GM23338 (cell line): ENCODE results near the gene KIAA1328. TPM values are rescaled to one million over a fixed set of nuclear protein-coding genes. Genes with fewer than 3 reads are reported as not detected.

Source experiments
- ATAC-seq: fragments of 200-7000 bp; cut with Tn5 transposase; 3 replicates; pipeline ENCODE4 v1.9.1; 2020
- DNase-seq: peaks from one replicate; pipeline ENCODE4 v3.0.0-alpha.2; 2015; ENCODE audit warnings: low spot score
- H2AFZ ChIP-seq: fragments of 200-600 bp; sonication (generic); 2 replicates; pipeline ENCODE4 v1.8.0; 2016; ENCODE audit warnings: antibody characterized with exemption, mild to moderate bottlenecking, moderate library complexity
- H3F3A ChIP-seq: fragments of 200-600 bp; sonication (generic); replicated peaks from 2 replicates; pipeline ENCODE4 v1.8.0; 2017; ENCODE audit warnings: antibody characterized with exemption, mixed run types, low read depth
- H3K27ac ChIP-seq: fragments of 200-600 bp; sonication (generic); 2 replicates; pipeline ENCODE4 v1.6.1; 2016; ENCODE audit warnings: low read depth
- H3K27me3 ChIP-seq: fragments of 200-600 bp; sonication (generic); 2 replicates; pipeline ENCODE4 v1.8.0; 2016; ENCODE audit warnings: mild to moderate bottlenecking, mixed run types, moderate library complexity; ENCODE audit not compliant: insufficient read depth
- H3K36me3 ChIP-seq: fragments of 200-600 bp; sonication (generic); 2 replicates; pipeline ENCODE4 v1.8.0; 2016; ENCODE audit warnings: mild to moderate bottlenecking; ENCODE audit not compliant: insufficient read depth
- H3K4me1 ChIP-seq: fragments of 200-600 bp; sonication (generic); 2 replicates; pipeline ENCODE4 v1.8.0; 2016; ENCODE audit warnings: mild to moderate bottlenecking, moderate library complexity; ENCODE audit not compliant: insufficient read depth
- H3K4me2 ChIP-seq: fragments of 200-600 bp; sonication (generic); 2 replicates; pipeline ENCODE4 v1.7.1; 2017; ENCODE audit warnings: mixed run types
- H3K4me3 ChIP-seq: fragments of 200-600 bp; sonication (generic); 2 replicates; pipeline ENCODE4 v1.6.1; 2016; ENCODE audit warnings: mixed run types
- H3K79me2 ChIP-seq: fragments of 200-600 bp; sonication (generic); replicated peaks from 2 replicates; pipeline ENCODE4 v1.8.0; 2017; ENCODE audit warnings: mild to moderate bottlenecking; ENCODE audit not compliant: insufficient read depth
- H3K9me2 ChIP-seq: fragments of 200-600 bp; sonication (generic); 2 replicates; pipeline ENCODE4 v1.8.0; 2017; ENCODE audit not compliant: insufficient read depth
- H4K20me1 ChIP-seq: fragments of 200-600 bp; sonication (generic); replicated peaks from 2 replicates; pipeline ENCODE4 v1.8.0; 2017; ENCODE audit warnings: mild to moderate bottlenecking; ENCODE audit not compliant: insufficient read depth
- H3K27ac Mint-ChIP-seq: 2 replicates; pipeline ENCODE4 v1.8.0; 2020; ENCODE audit warnings: inconsistent platforms, mild to moderate bottlenecking, moderate library complexity, mixed read lengths
- H3K27me3 Mint-ChIP-seq: 3 replicates; pipeline ENCODE4 v1.8.0; 2022; ENCODE audit warnings: low read depth, mild to moderate bottlenecking, moderate library complexity, mixed read lengths, inconsistent platforms; ENCODE audit not compliant: insufficient read depth, poor library complexity
- H3K36me3 Mint-ChIP-seq: 3 replicates; pipeline ENCODE4 v1.8.0; 2021; ENCODE audit warnings: low read depth, mild to moderate bottlenecking, inconsistent platforms, moderate library complexity, mixed read lengths
- H3K4me1 Mint-ChIP-seq: 3 replicates; pipeline ENCODE4 v1.8.0; 2020; ENCODE audit warnings: mild to moderate bottlenecking, inconsistent platforms, mixed read lengths
- H3K4me3 Mint-ChIP-seq: 3 replicates; pipeline ENCODE4 v1.8.0; 2021; ENCODE audit warnings: moderate library complexity, mild to moderate bottlenecking, inconsistent platforms, mixed read lengths
- H3K9me3 Mint-ChIP-seq: 3 replicates; pipeline ENCODE4 v1.8.0; 2020; ENCODE audit warnings: moderate library complexity, mild to moderate bottlenecking, inconsistent platforms, mixed read lengths
- CREB1 ChIP-seq: fragments of 250-450 bp; sonication (Bioruptor Pico); IDR thresholded peaks from 2 replicates; pipeline ENCODE4 v1.5.0; 2020; ENCODE audit warnings: low read depth, mild to moderate bottlenecking, moderate library complexity
- EZH2phosphoT487 ChIP-seq: fragments of 200-600 bp; sonication (generic); IDR thresholded peaks from one replicate; pipeline ENCODE4 v1.8.1; 2018; ENCODE audit warnings: antibody characterized with exemption; ENCODE audit not compliant: unreplicated experiment
- JUNB ChIP-seq: IDR thresholded peaks from one replicate; pipeline ENCODE4 v1.6.1; 2016; ENCODE audit warnings: antibody characterized with exemption; ENCODE audit not compliant: unreplicated experiment
- POLR2AphosphoS5 ChIP-seq: IDR thresholded peaks from 2 replicates; pipeline ENCODE4 v1.6.1; 2016; ENCODE audit warnings: antibody characterized with exemption, low read depth
- ZNF331 ChIP-seq: fragments of 250-450 bp; sonication (Bioruptor Pico); IDR thresholded peaks from 2 replicates; pipeline ENCODE4 v1.5.0; 2020; ENCODE audit warnings: low read depth, mild to moderate bottlenecking, moderate library complexity
- polyA plus RNA-seq: library from polyadenylated mRNA; unstranded; fragments of >200 nt; fragmentation: Nextera tagmentation; extraction: Ambion mirVana; gene quantifications from 2 replicates; pipeline ENCODE4 v1.2.1, GENCODE V29; 2016
- total RNA-seq: library from RNA; depleted of rRNA; stranded (reverse); fragments of >200 nt; shearing (Covaris generic); gene quantifications from 2 replicates; pipeline ENCODE4 v1.2.3, GENCODE V29; 2014
- TF ChIP-seq, protein P1 (sequence below): fragments of 250-450 bp; sonication (Bioruptor Pico); IDR thresholded peaks from 2 replicates; pipeline ENCODE4 v1.5.0; 2020; ENCODE audit warnings: mild to moderate bottlenecking, moderate library complexity

The KIAA1328 gene
- total and polyA plus RNA-seq, 2 experiments from 2014 or later = 5.2 to 8.4 TPM

DNA sequence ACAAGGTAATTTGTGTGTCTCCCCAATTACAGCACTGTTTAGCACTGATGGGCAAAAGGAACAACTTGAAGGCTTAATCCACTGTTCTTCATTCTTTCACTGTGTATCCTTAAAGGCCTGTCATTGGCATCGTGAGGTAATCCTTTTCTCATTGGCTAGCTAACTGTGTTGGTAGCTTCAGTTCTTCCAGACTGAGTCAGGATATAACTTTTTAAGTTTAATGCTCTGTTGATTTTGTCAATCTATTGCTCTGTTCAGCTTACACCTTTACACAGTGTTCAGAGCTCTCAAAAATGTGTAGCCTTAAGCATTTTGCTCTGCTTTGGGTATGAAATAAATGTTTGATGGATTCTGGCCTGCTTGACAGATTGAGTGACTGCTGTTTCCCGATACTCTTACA, 148.2 kb downstream of the KIAA1328 start (continued):
- TF ChIP-seq CREB1 (no peak), EZH2phosphoT487 (no peak), JUNB (no peak)
- TF ChIP-seq, protein P1, sequence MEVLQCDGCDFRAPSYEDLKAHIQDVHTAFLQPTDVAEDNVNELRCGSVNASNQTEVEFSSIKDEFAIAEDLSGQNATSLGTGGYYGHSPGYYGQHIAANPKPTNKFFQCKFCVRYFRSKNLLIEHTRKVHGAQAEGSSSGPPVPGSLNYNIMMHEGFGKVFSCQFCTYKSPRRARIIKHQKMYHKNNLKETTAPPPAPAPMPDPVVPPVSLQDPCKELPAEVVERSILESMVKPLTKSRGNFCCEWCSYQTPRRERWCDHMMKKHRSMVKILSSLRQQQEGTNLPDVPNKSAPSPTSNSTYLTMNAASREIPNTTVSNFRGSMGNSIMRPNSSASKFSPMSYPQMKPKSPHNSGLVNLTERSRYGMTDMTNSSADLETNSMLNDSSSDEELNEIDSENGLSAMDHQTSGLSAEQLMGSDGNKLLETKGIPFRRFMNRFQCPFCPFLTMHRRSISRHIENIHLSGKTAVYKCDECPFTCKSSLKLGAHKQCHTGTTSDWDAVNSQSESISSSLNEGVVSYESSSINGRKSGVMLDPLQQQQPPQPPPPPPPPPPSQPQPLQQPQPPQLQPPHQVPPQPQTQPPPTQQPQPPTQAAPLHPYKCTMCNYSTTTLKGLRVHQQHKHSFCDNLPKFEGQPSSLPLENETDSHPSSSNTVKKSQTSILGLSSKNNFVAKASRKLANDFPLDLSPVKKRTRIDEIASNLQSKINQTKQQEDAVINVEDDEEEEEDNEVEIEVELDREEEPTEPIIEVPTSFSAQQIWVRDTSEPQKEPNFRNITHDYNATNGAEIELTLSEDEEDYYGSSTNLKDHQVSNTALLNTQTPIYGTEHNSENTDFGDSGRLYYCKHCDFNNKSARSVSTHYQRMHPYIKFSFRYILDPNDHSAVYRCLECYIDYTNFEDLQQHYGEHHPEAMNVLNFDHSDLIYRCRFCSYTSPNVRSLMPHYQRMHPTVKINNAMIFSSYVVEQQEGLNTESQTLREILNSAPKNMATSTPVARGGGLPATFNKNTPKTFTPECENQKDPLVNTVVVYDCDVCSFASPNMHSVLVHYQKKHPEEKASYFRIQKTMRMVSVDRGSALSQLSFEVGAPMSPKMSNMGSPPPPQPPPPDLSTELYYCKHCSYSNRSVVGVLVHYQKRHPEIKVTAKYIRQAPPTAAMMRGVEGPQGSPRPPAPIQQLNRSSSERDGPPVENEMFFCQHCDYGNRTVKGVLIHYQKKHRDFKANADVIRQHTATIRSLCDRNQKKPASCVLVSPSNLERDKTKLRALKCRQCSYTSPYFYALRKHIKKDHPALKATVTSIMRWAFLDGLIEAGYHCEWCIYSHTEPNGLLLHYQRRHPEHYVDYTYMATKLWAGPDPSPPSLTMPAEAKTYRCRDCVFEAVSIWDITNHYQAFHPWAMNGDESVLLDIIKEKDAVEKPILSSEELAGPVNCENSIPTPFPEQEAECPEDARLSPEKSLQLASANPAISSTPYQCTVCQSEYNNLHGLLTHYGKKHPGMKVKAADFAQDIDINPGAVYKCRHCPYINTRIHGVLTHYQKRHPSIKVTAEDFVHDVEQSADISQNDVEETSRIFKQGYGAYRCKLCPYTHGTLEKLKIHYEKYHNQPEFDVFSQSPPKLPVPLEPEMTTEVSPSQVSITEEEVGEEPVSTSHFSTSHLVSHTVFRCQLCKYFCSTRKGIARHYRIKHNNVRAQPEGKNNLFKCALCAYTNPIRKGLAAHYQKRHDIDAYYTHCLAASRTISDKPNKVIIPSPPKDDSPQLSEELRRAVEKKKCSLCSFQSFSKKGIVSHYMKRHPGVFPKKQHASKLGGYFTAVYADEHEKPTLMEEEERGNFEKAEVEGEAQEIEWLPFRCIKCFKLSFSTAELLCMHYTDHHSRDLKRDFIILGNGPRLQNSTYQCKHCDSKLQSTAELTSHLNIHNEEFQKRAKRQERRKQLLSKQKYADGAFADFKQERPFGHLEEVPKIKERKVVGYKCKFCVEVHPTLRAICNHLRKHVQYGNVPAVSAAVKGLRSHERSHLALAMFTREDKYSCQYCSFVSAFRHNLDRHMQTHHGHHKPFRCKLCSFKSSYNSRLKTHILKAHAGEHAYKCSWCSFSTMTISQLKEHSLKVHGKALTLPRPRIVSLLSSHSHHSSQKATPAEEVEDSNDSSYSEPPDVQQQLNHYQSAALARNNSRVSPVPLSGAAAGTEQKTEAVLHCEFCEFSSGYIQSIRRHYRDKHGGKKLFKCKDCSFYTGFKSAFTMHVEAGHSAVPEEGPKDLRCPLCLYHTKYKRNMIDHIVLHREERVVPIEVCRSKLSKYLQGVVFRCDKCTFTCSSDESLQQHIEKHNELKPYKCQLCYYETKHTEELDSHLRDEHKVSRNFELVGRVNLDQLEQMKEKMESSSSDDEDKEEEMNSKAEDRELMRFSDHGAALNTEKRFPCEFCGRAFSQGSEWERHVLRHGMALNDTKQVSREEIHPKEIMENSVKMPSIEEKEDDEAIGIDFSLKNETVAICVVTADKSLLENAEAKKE = no peak

DNA sequence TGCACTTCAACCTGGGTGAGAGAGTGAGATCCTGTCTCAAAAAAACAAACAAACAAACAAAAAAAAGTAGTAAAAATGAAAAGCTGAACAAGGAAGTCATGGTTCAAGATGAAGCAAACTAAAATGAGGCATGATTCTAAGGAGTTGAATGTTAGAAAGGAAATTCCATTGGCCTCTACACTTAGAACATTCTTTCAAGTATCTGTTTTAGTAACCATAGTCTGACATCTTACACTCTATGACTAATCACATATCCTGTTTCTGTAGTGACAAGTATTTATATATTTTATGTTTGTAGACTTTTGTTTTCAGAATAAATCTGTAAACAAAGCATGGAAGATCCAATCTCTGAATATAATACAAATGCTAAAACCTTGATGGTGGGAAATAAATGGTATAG, 164.1 kb downstream of the KIAA1328 start:
- DNase-seq (no peak), ATAC-seq (no peak)
- Mint-ChIP-seq H3K4me1 (no peaks in the 10 kb centered on the region), H3K36me3 (no peaks in the 10 kb centered on the region; the same call in 2 of the 3 replicates), H3K4me3 (no peak overlapping the region), H3K27me3 (no peaks in the 10 kb centered on the region), H3K27ac (no peak overlapping the region; the same call in 1 of the 2 replicates), H3K9me3 (no peaks in the 10 kb centered on the region)
- no peak overlapping the region for H3K27ac ChIP-seq
- H3K4me1 ChIP-seq = no peaks in the 10 kb centered on the region
- H4K20me1 ChIP-seq = no peaks in the 10 kb centered on the region
- H3F3A ChIP-seq = no peaks in the 10 kb centered on the region
- no peak overlapping the region for H3K4me2 ChIP-seq
- H3K79me2 ChIP-seq = no peaks in the 10 kb centered on the region
- H3K9me2 ChIP-seq = no peaks in the 10 kb centered on the region
- H3K36me3 ChIP-seq = no peaks in the 10 kb centered on the region
- no peaks in the 10 kb centered on the region for H3K27me3 ChIP-seq
- H3K4me3 ChIP-seq = no peak overlapping the region
- TF ChIP-seq, protein P1 = no peak
- TF ChIP-seq POLR2AphosphoS5 (no peak), ZNF331 (no peak)
- no peak overlapping the region for H2AFZ ChIP-seq
